GM18526 (cell line): ENCODE results near the gene CCDC148.

Source experiments
- POLR2A ChIP-seq: IDR thresholded peaks from 3 replicates; pipeline ENCODE4 v1.6.1; 2011; ENCODE audit not compliant: insufficient read length; ENCODE audit errors: extremely low read depth

Gene CCDC148

GRCh38 chr2:158402665-158403064 lies 53.9 kb downstream of the CCDC148 start:
- no peak for TF ChIP-seq POLR2A

GRCh38 chr2:158395166-158395565 lies 61.4 kb downstream of the CCDC148 start:
- TF ChIP-seq POLR2A, result no peak

GRCh38 chr2:158394453-158394852 lies 62.1 kb downstream of the CCDC148 start:
- no peak for TF ChIP-seq POLR2A

GRCh38 chr2:158393886-158394285 lies 62.7 kb downstream of the CCDC148 start:
- TF ChIP-seq POLR2A, result no peak

- TF ChIP-seq POLR2A, result no peak
Measured at GRCh38 chr2:158392687-158393086, 63.9 kb downstream of the CCDC148 start.

GRCh38 chr2:158391876-158392275 lies 64.7 kb downstream of the CCDC148 start:
- TF ChIP-seq POLR2A, result no peak

- TF ChIP-seq POLR2A, result no peak
Measured at GRCh38 chr2:158391361-158391760, 65.2 kb downstream of the CCDC148 start.

- no peak for TF ChIP-seq POLR2A
Measured at GRCh38 chr2:158388159-158388558, 68.4 kb downstream of the CCDC148 start.

- TF ChIP-seq POLR2A, result no peak
Measured at GRCh38 chr2:158385646-158386045, 70.9 kb downstream of the CCDC148 start.

GRCh38 chr2:158381978-158382377 lies 74.6 kb downstream of the CCDC148 start:
- no peak for TF ChIP-seq POLR2A

- no peak for TF ChIP-seq POLR2A
Measured at GRCh38 chr2:158381205-158381604, 75.3 kb downstream of the CCDC148 start.

GRCh38 chr2:158380746-158381145 lies 75.8 kb downstream of the CCDC148 start:
- TF ChIP-seq POLR2A, result no peak

- no peak for TF ChIP-seq POLR2A
Measured at GRCh38 chr2:158378926-158379325, 77.6 kb downstream of the CCDC148 start.

GRCh38 chr2:158366342-158366741 lies 90.2 kb downstream of the CCDC148 start:
- no peak for TF ChIP-seq POLR2A

- no peak for TF ChIP-seq POLR2A
Measured at GRCh38 chr2:158359846-158360245, 96.7 kb downstream of the CCDC148 start.

GRCh38 chr2:158357699-158358098 lies 98.9 kb downstream of the CCDC148 start:
- no peak for TF ChIP-seq POLR2A

GRCh38 chr2:158357122-158357521 lies 99.4 kb downstream of the CCDC148 start:
- TF ChIP-seq POLR2A, result no peak

GRCh38 chr2:158346032-158346431 lies 110.5 kb downstream of the CCDC148 start:
- TF ChIP-seq POLR2A, result no peak
